Dermis blood vessel endothelial cell (primary cell): ENCODE results near the gene AGRN. TPM values are rescaled to one million over a fixed set of nuclear protein-coding genes. Genes with fewer than 3 reads are reported as not detected.
"Not testable (repeated sequence)": the region's sequence is repeated elsewhere in the genome, so short reads cannot be mapped to it uniquely, and the experiment has no call there.

Source experiments
- DNase-seq: peaks from one replicate; pipeline ENCODE4 v3.0.0; 2010
- total RNA-seq: library from RNA; depleted of rRNA; stranded (reverse); fragments of >200 nt; gene quantifications from 2 replicates; pipeline ENCODE4 v1.2.3, GENCODE V29; 2014

AGRN gene
- total RNA-seq, 1 donor from 2014 or later = 117 TPM

DNA sequence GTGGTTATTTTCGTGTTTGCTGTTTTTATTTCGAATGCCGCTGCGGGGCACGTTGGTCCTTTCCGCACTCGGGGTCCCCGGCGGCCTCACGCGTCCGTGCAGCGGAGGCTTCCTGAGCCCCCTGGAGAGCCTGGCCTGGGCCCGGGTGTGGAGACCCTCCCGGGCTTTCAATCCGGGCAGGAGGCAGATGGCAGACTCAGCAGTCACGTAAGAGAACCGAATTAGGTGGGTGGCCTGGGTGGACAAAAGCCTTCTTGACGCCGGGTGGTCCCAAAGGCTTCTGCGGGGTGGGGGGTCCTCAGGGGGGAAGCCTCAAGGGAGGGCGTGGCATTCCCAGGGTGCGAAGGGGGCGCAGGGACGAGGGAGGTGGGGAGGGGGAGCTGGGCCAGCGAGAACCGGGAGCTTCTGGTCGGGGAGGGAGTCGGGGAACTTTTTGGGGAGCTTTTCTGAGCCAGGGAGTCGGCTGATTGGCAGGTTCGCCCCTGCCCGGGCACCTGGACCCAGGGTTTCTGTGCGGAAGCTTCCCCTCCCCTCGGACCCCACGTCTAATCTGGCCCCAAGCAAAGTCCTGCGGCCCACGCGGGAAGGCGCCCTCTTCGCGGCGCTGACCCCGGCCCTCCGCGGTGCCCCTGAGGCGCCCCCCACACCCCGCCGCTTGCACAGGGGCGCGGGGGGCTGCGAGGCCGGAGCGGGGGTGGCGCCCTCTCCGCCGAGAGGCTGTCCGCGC lies 18.7 kb upstream of the AGRN start:
- no peak for DNase-seq

- DNase-seq = no peak
These were observed 16.1 kb upstream of the AGRN start for GRCh38 chr1:1003618-1004419.

DNA sequence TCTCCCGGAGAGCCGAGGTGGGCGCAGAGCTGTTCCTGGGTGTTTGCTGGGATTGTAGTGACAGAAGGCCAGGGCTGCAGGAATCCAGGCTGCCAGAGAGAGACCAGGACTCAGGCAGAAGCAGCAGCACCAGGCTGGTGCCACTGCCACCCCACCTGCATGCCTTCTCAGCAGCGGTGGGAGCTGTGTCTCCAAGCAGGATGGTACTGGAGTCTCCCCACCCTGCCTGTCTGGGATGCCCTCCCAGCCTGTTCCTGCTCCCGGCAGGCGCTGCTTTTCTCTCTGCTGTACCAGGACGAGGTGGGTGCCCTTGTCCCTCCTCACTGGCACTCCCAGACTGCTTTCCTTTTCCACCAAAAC lies 15.5 kb upstream of the AGRN start:
- no peak for DNase-seq

DNA sequence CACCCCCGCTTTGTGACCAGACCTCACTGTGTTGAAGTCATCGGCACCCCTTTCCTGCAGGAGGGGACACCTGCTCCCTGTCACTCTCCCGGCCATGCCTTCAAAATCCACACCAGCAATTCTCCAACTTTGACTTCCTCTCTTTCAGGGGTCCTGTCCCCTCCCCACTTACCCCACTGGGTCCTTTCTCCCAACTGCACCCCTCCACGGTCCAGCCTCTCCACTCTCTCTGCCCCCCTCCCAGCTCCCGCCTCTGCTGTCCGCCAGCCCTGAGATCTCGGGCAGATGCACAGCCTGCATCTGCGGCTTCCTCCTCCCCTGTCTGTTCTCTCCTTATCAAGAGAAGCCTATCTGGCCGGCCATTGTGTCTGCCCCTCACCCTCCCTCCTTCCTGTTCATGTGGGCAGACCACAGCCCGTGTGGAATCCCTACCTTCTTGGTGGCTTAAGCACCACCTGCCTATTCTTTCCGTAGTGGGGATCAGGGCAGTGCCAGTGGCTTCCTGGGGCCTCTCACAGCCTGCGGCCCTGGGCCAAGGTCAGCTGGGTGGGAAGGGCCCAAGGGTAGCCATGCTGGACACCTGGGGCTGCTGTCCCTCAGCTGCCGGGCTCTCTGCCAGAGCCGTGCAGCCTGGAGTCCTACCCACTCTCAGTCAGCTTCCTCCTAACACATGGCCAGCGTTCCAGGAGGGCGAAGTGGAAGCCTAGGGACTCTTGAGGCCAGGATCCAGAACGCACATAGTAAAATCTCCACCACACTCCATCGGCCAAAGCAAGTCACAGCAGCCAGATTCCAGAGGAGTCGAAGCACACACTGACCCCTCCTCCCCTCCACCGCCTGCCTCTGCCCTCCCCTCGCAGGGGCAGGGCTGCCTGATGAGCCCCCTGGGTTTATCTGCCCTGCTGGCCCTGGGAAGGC lies 14.9 kb upstream of the AGRN start:
- DNase-seq = peak; percentile 74

GRCh38 chr1:1005774-1006304 lies 14.1 kb upstream of the AGRN start:
- no peak for DNase-seq

DNA sequence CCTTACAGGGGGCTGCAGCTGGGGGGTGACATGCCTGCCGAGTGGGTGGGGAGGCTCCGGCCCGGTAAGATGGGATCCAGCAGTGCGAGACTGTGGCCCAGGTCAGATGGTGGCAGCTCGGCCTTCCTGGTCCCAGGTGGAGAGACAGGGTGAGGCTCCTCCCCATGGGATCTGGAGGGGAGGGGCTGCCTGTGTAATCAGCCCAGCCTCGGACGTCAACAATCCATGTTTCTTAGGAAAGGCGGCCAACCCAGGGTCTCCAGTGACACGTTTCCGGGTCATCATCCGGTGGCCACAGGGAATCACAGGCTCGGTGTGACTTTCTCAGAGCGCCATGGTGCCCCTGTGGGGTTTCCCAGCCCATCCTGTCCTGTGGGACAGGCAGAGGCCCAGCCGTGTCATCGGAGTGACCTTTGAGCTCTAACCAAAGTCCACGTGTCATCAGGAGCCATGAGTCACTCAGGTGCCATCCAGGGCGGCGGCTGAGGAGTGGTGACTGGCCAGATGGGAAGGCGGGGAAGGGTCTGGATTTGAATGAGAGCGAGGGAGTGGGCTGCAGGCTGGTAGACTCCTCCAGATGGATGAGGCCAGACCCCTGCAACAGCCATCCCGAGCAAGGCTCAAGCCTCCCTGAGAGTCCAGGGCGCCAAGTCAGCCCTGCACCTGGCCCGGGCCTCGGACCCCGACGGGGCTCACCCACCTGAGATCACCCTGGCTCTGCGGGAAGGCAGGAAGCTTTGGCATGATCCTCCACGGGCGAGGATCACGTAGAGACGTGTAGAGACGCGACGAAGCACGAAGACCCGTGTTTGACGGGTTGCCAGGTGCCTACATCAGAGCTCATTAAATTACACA lies 13.4 kb upstream of the AGRN start:
- no peak for DNase-seq

DNA sequence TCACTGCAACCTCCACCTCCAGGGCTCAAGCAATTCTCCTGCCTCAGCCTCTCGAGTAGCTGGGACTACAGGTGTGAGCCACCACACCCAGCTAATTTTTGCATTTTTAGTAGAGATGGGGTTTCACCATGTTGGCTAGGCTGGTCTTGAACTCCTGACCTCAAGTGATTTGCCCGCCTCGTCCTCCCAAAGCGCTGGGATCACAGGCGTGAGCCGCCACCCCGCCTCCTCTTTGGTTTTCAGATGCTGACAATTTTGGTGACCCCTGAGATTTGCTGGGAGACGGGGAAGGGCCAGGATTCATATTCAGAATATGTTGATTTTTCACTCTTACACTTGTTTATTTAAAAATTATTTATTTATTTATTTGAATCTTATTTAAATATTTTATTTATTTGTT lies 9.8 kb upstream of the AGRN start:
- DNase-seq = not testable (repeated sequence)

- DNase-seq = no peak
These were observed 8.4 kb upstream of the AGRN start for GRCh38 chr1:1011396-1011949.

DNA sequence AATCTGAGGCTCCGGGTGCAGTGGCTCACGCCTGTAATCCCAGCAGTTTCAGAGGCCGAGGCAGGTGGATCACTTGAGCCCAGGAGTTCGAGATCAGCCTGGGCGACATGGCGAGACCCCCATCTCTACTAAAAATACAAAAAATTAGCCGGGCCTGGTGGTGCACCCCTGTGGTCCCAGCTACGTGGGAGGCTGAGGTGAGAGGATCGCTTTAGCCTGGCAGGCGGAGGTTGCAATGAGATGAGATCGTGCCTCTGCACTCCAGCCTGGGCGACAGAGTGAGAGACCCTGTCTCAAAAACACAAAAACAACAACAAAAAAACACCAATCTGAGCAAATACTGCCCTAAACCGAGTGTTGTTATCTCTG lies 7.2 kb upstream of the AGRN start:
- DNase-seq = not testable (repeated sequence)

DNA sequence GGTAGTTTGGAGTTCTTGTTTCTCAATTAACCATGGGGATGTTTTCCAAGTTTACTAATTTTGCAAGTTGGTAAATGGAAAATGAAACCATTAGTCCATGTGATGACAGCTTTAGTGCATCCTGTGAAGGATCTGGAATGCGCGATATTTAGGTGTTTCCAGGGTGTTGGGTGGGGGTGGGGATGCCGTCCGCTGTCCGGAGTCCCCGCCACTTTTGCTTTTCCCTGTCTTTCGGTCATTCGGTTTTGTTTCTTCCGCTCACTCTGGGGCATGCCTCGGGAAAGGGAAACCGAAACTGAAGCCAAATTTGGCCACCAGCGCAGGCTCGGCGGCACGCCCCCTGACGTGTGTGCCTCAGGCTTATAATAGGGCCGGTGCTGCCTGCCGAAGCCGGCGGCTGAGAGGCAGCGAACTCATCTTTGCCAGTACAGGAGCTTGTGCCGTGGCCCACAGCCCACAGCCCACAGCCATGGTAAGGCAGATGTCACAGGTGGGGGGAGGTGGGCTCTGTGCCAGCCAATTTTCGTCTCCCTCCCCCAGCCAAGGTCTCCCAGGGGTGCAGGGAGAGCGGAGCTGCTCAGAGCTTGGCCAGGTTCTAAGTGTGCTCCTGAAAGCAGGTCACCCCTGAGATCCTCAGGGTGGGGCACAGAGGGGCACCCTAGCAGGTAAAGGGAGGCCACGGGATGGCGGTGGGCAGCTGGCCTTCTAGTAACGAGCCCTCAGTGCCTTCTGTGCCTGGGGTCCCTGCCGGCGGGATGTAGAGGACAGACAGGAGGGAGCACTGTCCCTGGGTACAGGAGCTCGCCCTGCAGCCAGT lies 6.6 kb upstream of the AGRN start, which contains the start of gene ISG15:
Gene ISG15, plus strand, starts transcription at position 393 of the 817 bp plus-strand sequence. Its CDS starts 77 bp downstream, at position 470.
- peak; percentile 90 for DNase-seq

DNA sequence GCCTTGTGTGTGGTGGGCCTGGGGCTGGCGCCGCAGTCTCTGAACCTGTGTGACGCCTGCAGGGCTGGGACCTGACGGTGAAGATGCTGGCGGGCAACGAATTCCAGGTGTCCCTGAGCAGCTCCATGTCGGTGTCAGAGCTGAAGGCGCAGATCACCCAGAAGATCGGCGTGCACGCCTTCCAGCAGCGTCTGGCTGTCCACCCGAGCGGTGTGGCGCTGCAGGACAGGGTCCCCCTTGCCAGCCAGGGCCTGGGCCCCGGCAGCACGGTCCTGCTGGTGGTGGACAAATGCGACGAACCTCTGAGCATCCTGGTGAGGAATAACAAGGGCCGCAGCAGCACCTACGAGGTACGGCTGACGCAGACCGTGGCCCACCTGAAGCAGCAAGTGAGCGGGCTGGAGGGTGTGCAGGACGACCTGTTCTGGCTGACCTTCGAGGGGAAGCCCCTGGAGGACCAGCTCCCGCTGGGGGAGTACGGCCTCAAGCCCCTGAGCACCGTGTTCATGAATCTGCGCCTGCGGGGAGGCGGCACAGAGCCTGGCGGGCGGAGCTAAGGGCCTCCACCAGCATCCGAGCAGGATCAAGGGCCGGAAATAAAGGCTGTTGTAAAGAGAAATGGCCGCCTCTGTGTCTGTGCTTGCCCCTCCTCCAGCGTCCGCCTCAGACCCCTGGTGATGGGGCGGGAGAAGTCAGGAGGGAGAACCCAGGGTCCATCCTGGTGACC lies 5.8 kb upstream of the AGRN start:
- DNase-seq = peak; percentile 64

- DNase-seq = peak; percentile 61
These were observed 4.9 kb upstream of the AGRN start for GRCh38 chr1:1014799-1015681.

- DNase-seq = not testable (repeated sequence)
These were observed 2.3 kb upstream of the AGRN start for GRCh38 chr1:1017397-1018320.

DNA sequence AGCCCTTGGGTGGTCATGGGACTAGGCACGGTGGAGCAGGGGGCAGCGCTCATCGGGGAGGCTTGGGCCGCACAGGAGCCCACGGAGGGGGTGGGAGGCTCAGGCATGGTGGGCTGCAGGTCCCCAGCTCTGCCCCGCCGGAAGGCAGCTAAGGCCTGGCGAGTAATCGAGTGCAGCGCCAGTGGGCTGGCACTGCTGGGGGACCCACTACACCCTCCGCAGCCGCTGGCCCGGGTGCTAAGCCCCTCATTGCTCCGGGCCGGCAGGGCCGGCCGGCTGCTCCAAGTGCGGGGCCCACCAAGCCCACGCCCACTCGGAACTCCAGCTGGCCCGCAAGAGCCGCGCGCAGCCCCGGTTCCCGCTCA lies 1.6 kb upstream of the AGRN start:
- DNase-seq = not testable (repeated sequence)

GRCh38 chr1:1019122-1019999 lies 559 bp upstream of the AGRN start:
- DNase-seq = peak; percentile 90

DNA sequence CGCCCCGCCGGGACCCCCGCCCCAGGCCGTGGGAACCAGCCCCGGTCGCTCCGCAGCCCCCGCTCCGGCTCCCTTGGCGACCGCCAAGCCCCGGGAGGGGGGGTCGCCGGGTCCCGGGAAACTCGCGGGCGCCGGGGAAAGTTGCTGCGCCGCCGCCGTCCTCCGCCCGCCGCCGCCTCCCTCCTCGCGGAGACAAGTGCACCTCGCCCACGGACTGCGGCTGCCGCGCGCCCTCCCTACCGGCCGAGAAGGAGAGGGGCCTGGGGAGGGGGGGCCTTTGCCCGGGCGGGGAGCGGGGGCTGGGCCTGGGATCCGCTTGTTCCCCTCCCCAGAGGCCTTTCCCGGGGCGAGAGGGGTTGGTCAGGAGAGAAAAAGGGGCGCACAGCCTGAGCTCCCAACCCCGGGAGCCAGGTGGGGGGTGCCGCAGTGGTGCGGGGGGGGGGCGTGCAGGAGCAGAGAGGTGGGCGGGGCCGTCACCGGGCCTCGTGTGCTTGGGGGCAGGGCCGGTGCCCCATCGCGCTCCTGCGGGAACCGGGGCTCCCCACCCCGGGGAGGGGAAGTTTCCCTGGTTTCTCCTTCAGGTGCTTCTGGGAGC lies 592 bp downstream of the AGRN start:
- peak; percentile 37 for DNase-seq
